SHP77 treated with DMSO at 0.1 percent for 48 hours (cell line): ENCODE data around the gene SUN2.
A peak's percentile ranks its signal among the peaks of the same experiment; 100 is the strongest.

Experiments
- DNase-seq: peaks from one replicate; lab custom pipeline; 2025; lab: John Stamatoyannopoulos, UW

The SUN2 gene

DNA sequence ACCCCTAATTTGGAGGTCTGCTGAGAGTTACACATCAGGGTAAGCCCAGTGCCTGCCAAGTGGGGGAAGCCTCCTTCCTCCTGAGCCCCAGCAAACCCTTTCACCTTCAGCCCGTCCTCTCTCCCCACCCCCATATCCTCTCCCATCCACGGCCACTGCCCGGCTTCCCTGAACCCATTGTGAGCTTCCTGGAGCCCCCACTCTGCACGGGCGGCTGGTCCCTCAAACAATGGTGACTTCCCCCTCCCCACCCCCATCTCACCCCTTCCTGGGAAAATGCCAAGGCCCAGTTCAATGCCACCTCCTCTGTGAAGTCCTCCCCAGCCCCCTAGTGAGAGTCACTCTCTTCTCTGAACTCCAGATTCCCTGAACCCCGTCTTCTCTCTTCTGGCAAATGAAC lies 20.3 kb upstream of the SUN2 start:
- DNase-seq: no peak

DNA sequence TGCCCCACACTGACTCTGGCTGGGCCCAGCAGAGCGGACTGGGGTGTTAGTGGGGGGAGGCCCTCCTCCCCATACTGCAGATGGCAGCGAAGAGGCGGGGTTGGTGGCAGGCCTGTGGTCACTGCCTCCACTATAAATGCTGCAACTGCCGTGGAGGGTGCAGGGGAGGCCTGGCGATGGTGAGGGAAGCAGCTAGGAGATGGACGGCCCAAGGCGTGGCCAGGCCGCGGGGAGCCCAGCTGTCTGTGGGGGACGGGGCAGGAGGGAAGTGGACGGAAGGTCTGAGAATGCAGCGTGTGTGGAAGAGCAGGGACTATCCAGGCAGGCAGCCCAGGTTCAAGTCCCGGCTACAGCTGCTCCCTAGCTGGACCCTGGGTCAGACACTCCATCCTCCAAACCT lies 19.9 kb upstream of the SUN2 start:
- no peak for DNase-seq

DNA sequence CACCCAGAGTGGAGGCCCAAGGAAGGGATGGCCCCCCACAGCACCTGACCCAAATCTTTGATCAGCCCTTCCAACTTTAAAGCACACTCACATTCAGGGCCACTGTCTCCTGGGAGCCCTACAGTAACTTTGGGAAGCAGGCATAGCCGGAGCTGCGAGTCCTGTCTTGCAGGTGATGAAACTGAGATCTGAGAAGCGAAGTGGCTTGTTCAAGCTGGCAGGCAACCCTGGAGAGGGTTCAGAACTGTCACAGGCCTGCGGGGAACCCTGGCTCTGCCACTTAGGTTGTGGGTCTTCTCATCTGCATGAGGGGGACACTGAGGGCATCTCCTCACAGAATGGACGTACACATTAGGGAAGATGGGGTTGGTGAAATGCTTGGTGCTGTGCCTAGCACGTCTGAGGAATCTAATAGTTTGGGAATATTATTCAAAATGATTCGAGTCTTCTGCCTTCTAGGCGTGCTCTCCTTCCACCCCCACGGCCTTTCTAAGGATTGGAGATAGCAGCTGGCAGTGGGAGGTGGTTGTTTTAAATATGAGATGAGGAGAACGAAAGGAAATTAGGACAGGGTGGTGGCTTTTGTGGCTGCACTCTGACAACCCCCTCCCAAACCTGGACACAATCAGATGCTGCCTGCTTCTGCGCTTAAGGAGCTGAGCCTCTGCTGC lies 18.8 kb upstream of the SUN2 start:
- no peak for DNase-seq

DNA sequence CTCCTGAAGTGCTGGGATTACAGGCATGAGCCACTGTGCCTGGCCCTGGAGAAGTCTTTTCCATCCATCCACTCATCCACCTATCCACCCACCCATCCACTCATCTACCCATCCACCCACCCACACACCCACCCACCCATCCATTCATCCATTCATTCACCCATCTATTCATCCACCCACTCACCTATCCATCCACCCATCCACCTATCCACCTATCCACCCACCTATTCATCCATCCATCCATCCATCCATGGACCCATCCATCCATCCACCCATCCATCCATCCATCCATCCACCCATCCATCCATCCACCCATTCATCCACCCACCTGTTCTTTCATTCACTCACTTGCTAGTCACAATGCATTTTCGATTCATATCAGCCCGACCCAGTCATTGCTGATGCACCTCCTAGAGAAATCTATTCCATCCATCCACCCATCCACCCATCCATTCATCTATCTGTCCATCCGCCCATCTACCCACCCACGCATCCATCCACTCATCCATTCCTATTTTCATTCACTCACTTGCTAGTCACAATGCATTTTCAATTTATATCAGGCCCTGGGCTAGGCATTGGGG lies 17.7 kb upstream of the SUN2 start:
- no peak for DNase-seq

DNA sequence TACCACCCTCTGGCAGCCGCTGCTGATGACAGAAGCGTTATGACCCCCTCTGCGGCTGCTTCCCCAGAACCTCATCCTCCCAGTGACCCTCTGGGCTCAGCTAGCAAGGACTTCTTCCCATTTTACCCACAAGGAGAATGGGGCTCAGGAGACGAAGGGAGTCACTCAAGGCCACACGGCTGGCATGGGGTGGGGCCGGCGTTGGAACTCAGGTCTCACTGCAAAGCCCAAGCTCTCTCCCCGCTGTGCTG lies 16.8 kb upstream of the SUN2 start:
- no peak for DNase-seq

DNA sequence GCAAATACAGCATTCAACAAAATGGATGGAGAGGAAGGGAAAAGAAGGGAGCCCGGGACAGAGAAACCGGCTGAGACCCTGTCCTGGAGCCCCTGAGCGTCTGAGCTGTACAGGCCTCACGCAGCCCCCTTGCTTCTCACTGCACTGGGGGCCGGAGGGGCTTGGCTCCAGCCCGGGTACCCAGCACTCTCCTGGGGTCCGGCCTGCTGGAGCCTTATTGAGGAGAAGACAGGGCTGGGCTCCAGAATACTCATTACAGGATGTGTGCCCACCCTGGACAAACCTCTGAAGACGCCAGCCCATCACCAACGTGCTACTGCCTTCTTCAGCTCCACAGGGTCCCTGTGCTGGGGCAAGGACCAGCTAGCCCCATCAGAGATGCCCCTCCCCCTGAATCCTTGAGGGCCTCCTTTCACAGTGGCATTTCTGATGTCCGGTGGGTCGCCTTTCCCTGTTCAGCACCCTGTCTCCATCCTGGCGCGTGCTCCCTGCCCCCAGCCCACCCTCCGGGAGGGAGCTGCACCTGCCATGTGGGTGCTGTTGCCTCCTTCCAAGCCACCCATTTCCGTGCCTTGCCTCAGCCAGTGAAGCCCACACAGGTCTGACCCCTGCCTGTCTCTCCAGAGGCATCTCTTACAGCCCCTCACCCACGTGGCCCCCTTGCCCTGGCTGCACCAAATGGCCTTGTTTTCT lies 14.6 kb upstream of the SUN2 start:
- no peak for DNase-seq

DNA sequence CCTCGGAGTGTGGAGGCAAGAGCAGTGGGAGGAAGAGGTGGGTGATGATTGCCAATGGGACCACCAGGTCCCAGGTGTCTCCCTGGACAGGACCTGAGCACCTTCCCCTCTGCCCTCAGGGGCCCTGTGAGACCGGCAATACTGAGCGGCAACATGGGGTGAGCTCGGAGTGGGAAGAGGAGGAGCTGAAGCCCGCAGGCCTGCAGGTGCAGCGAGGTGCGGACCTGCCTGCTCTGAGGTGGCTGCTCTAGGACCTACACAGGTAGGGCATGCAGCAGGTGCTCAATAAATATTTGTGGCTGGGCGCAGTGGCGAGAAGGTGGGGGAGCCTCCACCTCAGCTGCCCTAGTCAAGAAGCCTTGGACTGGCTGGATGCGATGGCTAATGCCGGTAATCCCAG lies 12.2 kb upstream of the SUN2 start:
- DNase-seq: no peak

DNA sequence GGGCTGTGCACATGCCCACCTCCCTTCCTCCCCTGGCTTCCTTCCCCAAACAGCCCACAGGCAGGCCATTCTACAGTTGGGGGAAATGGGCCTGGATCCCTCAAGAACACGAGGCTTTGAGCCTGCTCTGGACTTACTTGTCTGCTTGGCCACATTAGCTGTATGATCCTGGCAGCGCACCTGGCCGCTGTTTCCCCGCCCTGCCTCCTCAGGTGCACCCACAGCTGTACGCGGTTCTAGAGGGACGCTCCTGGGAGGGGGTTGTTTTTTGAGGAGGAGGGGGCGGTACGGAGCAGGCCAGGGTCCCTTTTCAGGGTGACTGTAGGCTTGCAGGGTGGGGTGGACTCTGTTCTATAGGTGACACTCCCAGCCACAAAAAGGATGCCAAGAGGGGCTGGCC lies 11.5 kb upstream of the SUN2 start:
- DNase-seq: no peak

DNA sequence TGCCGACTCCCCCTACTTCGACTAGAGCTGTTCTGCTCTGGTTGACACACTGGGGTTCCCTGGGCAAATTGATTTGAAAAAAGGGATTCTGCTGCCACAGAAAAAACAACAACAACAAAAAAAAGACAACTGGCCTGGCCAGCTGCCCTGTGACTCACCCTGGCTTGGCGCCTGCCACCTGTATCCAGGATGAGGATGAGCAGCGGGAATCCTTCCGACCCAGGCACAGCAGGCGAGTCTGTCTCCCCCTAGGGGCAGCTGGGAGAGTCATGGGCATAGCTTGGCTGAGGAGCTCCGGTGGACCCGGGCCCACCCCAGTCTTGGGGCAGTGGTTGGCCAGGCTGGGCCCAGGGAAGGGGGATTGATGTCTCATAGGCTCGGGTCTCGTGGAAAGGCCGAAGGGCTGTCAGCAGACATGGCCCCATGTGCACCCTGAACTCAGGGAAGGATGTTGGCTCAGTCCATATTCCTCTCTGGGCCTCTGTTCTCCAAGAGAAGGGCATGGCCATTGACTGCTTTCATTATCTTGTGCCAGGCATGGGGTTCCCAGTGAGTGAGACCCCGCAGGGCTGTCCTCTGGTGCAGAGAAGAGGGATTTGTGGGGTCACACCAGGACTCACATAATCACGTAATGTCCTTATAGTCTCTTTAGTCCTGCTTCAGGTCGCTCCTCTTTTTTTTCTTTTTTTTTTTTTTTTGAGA lies 10.4 kb upstream of the SUN2 start:
- peak; percentile 47 for DNase-seq

DNA sequence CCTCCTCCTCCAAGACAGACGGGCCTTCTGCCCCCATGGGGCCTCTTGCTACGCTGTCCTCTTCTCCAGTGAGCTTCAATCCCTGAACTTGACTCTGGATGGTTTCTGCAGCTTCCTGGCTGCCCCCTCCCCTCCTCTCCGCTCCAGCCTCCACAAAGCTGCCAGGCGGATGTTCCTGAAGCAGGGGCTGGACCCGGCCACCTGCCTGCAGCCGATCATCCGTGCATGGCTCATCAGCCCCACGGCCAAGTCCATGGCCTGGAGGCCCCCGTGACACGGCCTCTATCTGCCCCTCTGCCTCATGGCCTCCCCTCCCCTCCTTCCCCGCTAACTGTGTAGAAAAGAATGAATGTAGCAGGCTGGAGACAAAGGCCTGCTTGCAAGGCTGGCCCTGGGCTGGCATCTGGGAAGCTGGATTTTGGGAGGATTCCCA lies 6.8 kb upstream of the SUN2 start:
- no peak for DNase-seq

DNA sequence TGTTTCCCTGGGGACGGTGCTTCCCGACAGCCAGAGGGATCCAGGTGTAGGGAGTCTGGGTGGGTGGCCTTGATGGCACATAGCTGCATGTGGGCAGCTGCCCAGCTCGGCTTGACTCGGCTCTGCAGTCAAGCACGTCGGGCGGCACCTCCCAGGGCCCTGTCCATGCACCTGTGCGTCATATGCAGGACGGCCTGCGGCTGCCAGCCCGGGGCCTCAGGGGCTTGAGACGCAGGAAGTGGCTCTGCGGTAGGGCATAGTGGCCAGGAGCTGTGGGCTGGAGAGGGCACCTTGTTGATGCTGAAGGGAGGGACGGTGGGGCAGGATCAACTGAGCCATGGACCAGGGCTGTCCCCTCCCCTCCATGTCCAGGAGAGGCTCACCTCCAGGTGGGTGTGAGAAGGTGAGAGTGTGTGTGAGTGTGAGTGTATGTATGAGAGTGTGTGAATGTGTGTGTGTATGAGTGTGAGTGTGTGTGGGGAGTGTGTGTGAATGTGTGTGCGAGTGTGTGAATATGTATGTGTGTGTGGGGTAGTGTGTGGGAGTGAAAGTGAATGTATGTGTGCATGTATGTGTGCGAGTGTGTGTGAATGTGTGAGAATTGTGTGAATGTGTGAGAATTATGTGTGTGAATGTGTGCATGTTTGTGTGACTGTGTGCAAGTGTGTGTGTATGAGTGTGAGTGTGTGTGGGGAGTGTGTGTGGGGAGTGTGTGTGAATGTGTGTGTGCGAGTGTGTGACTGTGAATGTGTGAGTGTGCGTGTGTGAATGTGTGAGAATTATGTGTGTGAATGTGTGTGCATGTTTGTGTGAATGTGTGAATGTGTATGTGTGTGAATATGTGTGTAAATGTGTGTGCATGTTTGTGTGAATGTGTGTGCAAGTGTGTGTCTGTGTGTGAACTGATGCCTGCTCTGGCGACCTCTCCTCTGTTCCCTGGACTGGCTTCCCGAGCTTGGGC lies 5.7 kb upstream of the SUN2 start:
- DNase-seq: peak; percentile 24

DNA sequence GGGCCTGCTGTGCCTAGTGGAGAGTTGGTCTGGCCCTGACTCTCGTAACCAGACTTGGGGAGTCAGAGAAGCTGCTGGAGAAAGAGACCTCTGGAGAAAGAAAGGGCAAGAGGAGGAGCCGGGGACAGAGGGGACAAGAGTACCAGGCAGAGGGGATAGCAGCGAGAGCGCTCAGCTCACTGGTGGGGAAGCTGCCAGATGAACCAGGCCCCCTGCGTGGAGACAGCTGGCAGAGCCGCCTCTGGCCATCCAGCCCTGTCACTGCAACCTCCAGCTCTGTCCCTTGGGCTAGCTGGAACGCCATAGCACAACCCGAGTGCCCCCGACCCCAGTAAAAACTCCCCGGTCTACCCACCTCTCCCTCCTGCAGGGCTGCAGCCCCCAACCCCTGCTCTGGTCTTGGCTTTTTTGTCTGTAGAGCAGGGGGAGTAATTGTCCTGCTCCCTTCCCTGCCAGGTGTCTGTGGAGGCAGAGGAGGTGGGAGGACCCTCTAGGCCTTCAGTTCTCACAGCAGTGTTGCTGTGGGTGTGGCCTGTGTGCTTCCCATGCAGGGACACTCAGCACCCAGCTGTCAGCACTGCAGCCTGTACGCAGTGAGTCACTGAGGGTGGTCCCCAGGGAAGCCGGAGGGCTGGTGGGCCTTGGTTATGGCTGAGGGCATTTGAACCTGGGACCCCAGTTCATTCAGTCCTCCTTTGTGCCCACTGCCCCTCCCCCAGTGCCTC lies 4.8 kb upstream of the SUN2 start:
- peak; percentile 57 for DNase-seq

DNA sequence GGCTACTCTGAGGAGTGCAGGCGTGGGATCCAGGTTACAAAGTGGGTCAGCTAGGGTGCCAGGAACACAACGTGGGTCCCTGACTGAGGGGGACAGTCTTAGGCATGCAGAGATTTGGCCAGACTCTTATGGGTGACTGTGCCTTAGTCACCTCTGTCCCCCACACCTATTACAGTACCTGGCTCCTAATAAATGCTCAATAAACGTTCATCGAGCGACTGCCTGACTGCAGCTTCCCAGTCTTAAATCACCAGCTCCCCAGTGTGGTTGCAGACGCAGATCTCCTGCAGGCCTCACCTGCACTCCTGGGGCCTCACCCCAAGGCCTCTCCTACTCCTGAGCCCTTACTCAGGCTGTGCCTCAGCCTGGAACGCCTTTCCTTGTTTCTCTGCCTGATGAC lies 3.2 kb upstream of the SUN2 start:
- DNase-seq: no peak

DNA sequence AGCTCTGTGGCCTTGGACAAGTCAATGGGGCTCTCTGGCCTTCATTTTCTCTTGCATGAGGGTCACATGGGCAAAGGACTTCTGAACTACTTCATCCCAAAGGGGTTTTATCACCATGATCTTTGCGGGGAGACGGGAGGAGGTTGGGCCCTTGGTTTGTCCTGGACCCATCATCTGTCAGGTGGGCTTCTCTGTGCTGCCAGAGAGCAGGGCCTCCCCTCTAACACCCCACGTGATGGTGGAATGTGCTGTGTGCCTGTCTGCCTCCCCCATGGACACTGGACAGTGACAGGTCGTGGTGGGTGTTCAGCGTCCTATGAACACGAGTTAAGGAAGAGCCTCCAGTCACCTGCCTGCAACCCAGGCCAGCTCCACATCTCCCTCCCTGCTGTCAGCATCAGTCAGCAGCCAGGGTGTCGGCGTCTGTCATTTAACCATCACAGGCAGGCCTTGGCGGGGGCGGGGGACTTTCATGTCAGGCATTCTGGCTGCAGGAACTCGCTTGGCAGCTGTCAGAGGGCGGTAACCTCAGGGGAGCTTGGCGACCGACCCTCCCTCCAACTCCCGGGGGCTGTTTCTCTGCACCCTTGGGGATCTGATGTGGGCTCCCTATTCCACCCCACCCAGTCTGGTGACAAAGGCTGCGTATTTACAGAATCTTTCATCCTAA lies 2.6 kb upstream of the SUN2 start:
- no peak for DNase-seq

DNA sequence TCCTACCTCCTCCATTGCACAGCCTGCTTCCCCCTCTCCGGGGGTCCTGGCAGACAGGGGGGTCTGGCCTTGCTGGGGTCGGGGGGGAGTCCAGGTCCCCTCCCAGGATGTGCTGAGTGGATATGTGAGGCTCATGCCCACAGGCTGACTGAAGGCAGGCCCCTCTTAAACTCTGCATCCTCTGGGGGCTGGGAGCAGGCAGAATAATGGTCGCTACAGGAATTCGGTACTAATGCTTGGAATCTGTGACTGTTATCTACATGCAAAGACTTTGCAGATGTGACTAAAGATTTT lies 1.6 kb upstream of the SUN2 start:
- DNase-seq: no peak

DNA sequence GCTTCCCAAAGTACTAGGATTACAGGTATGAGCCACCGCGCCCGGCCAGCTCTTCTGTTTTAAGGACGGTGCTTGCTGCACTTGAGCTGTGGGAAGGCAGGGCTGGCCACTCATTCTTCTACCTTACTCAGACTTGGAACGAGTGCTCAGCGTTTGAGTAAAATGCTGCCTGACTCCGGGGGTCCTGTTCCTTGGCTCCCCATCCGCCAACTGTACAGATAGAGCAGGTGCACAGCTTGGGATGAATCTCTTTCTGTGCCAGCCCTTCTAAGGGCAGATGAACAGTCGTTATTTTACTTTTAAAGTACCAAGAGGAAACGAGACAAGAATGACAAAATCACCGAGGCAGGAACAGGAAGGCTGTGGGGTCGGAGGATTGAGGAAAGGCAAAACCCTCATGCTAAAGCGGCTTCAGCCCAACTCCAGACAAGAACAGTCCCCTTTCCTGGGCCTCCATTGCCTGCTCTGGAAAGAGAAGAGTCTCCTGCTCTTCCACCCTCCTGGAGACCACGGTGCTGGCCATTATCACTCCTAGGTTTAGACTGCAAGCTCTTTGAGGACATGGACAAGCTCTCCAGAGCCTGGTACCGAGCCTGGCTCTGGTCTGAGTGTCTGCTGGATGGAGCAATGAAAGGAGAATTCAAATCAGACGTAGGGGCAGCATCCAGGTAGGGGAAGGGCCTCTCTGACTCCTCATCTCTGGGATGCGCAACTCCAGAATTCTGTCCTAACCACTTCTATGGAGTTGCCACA lies 1.1 kb upstream of the SUN2 start:
- no peak for DNase-seq

DNA sequence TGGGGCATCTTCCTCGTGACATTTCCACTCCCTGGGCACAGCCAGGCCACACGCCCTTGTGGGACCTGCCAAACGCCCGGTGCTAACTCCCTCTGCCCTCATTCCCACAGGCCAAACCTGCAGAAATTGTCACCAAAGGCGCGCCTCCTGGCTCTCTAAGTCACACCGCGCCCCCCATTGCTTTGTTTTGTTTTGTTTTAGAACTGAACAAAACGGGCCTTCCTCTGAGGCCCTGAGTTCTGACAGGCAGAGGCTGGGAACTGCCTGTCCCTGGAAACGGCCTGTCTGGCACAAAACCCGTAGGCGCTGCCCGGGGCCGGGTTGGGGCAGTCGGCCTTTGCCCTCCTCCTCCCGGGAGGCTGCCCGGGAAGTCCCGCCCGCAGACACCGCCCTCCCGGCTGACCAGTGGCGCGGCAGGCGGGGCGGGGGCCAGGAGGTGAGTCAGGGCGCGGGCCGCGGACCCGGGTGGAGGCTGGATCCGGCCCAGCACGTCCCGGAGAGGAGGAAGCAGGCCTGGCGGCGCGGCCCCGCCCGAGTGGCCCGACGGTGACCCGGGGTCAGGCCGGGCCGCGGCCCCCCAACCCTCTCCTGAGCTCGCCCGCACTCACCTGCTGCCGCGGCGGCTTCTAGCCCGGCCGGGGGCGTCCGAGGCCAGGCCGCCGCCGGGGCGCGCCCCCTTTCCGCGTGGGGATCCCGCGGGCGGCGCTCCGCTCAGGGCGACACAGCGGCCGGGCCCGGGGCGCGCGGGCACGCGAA lies 465 bp downstream of the SUN2 start:
- no peak for DNase-seq

DNA sequence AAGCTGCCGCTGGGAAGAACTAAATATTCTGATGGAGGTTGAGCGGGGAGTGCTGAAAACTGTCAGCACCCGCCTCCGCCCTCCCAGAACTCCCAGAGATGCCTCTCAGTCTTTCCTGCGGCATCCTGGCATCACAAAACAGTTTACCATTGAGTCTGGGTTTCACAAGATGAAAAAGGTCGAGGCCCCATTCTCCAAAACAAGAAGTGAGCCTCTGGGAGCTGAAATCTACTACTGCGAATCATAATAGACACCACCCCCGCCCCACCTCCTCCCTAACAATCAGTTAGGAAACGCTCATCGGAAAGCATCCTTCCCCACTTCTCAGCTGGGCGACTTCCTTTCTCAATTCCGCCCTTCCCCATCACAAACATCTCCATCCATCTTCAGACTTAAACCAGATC lies 1.0 kb downstream of the SUN2 start:
- DNase-seq: no peak

DNA sequence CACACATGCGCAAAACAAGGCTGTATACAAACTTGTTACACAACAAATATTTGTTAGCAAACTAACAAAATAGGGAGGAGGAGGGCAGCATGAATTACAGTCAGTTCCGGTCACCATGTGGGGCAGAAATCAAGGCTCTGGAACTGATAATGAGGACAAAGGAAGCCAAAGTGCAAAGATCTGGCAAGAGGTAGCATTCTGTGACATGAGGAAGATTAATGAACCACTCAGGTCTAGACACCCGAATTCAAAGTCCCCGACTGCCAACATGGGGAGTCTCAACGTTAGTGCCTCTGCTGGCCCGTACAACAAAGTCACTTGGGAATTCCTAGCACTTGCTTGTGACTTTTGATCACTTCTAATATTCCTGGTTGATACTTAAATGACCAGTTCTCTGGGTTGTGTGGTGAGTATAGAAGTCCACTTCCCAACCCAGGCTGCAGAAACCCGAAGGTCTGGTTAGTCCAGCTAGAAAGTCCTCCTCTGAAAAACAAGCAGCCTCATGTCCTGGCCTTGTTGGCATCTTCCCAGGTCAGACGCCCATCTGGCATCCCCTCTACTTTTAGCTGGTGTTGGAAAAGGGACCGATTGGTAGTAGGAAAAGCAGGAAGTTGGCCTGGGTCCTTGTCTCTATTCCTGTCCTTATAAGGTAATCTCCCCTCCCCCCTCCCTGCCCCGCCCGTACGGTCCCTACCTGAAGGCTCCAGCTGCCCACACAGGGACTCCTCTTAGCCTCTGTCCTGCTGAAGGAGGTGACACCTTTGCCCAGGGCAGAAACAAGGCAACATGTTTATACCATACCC lies 1.6 kb downstream of the SUN2 start:
- peak; percentile 64 for DNase-seq
